ENCODE measurements around the gene CANX. TPM values are rescaled to one million over a fixed set of nuclear protein-coding genes. Genes with fewer than 3 reads are reported as not detected.
A peak's percentile ranks its signal among the peaks of the same experiment; 100 is the strongest.

Gene CANX
- polyA plus RNA-seq, 2 of the 4 experiments (the other 2 are of a cell fraction), result 433 to 1,000 TPM

DNA sequence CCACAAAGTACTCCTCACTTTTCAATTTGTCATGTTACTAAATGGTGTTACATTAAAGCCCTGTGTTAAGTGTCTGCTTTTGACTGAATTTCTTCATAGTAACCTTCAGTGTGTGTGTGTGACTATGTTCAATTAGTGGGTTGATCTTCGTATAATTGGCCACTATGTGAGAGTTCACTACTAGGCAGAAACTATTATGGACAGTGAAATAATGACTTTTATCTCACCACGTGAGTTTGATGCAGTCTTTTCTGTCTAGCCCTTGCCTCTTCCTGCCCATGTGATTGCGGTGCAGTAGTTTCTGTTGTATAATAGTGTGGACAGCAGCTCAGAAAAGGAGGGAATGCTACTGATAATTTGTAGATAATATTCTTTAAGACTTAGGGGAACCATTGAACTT is 32.1 kb downstream of the CANX start (continued):
- TF ChIP-seq RNF2 (IDR thresholded peaks at IDR 0.05; ENCODE audit: borderline replicate concordance, low read depth) (no peak), ZC3H11A (IDR thresholded peaks at IDR 0.05) (no peak), NR3C1 (IDR thresholded peaks at IDR 0.05) (no peak), POLR2A (IDR thresholded peaks at IDR 0.05; ENCODE audit: low read length) (no peak), ESRRA (IDR thresholded peaks at IDR 0.05; ENCODE audit: borderline replicate concordance, low read length) (no peak), KDM1A (IDR thresholded peaks at IDR 0.05; ENCODE audit: low read depth) (no peak), FOSL2 (IDR thresholded peaks at IDR 0.05) (no peak), FOSL2 (CRISPR knock-in tag; IDR thresholded peaks at IDR 0.05) (no peak)
- TF ChIP-seq, protein P1, sequence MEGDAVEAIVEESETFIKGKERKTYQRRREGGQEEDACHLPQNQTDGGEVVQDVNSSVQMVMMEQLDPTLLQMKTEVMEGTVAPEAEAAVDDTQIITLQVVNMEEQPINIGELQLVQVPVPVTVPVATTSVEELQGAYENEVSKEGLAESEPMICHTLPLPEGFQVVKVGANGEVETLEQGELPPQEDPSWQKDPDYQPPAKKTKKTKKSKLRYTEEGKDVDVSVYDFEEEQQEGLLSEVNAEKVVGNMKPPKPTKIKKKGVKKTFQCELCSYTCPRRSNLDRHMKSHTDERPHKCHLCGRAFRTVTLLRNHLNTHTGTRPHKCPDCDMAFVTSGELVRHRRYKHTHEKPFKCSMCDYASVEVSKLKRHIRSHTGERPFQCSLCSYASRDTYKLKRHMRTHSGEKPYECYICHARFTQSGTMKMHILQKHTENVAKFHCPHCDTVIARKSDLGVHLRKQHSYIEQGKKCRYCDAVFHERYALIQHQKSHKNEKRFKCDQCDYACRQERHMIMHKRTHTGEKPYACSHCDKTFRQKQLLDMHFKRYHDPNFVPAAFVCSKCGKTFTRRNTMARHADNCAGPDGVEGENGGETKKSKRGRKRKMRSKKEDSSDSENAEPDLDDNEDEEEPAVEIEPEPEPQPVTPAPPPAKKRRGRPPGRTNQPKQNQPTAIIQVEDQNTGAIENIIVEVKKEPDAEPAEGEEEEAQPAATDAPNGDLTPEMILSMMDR (IDR thresholded peaks at IDR 0.05), result no peak
- TF ChIP-seq, protein P2, sequence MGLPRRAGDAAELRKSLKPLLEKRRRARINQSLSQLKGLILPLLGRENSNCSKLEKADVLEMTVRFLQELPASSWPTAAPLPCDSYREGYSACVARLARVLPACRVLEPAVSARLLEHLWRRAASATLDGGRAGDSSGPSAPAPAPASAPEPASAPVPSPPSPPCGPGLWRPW (IDR thresholded peaks at IDR 0.05), result no peak

GRCh38 chr5:179731791-179732411 is 33.1 kb downstream of the CANX start:
- FAIRE-seq, result no peak

DNA sequence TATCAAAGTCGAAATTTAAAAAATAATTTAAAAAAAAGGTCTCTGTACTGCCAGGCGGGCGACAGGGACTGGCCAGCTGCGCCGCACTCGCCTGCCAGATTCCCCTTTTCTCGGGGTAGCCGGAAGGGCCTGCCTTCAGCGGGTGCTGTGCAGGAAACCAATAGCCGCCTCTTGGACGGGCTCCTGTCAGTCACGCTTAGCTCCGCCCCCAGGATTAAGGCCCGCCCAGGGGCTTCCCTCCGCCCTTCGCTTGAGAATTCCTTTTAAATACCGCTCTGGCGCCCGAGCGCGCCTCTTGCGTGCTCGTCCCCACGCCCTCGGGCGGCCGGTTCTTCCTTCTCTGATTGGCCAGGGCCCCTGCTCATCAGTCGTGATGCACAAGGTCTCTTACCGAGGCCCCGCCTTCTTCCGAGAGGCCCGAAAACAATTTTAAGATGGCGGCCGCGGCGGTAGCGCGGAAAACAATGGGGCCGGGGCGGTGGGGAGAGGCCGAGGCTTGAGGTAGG is 33.7 kb downstream of the CANX start, which contains the start of gene MAML1:
TSS of gene MAML1 (plus strand) at position 411 of the 506 bp plus-strand sequence. CDS start 291 bp downstream, outside the sequence.
- Histone ChIP-seq H3K9me3 (no peaks in the 10 kb centered on the region), H3K4me1 (peaks cover 26% of the 10 kb centered on the region), H3K4me3 (peak within 1 kb of the TSS; percentile 69), H3K4me2 (peak within 1 kb of the TSS; percentile 95), H3K27ac (peak within 1 kb of the TSS; percentile 88 to 97)
- FAIRE-seq (no peak), DNase-seq (ENCODE audit: low read depth in 1 of 2, low spot score in 1 of 2) (peak; percentile 94 to 100), ATAC-seq (peak; percentile 95 to 97)
- 0 out of 2 replicates have a peak, but pooled peaks have one; percentile 14 for TF ChIP-seq GATA3 (IDR thresholded peaks at IDR 0.05; ENCODE audit: borderline replicate concordance)
- peak; percentile 57; the same call in 1 of the 2 replicates for TF ChIP-seq KDM5A (IDR thresholded peaks at IDR 0.05)
- peak; percentile 75 for TF ChIP-seq MYC (IDR thresholded peaks at IDR 0.05; ENCODE audit: borderline replicate concordance, low read length)
- peak; percentile 64 to 95; a peak in 4 of 5 replicates for TF ChIP-seq JUN (IDR thresholded peaks at IDR 0.05)
- TF ChIP-seq KDM1A (IDR thresholded peaks at IDR 0.05; ENCODE audit: low read depth), result no peak
- TF ChIP-seq RFX5 (IDR thresholded peaks at IDR 0.05), result 0 out of 2 replicates have a peak, but pooled peaks have one; percentile 43
- peak; percentile 65 for TF ChIP-seq POLR2A (IDR thresholded peaks at IDR 0.05; ENCODE audit: low read length)
- TF ChIP-seq, protein P3, sequence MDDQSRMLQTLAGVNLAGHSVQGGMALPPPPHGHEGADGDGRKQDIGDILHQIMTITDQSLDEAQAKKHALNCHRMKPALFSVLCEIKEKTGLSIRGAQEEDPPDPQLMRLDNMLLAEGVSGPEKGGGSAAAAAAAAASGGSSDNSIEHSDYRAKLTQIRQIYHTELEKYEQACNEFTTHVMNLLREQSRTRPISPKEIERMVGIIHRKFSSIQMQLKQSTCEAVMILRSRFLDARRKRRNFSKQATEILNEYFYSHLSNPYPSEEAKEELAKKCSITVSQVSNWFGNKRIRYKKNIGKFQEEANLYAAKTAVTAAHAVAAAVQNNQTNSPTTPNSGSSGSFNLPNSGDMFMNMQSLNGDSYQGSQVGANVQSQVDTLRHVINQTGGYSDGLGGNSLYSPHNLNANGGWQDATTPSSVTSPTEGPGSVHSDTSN (IDR thresholded peaks at IDR 0.05), result peak; percentile 97
- peak; percentile 61; the same call in 2 of the 3 replicates for TF ChIP-seq BCL3 (IDR thresholded peaks at IDR 0.05)
- TF ChIP-seq ZFP36 (IDR thresholded peaks at IDR 0.05; ENCODE audit: borderline replicate concordance, partially characterized antibody), result no peak
- ChIA-PET POLR2A (interaction anchor here (0.6 to 1.6 kb wide), 12 partner anchors 9 to 182 kb away, joined by 3 to 10 read pairs (median 3); partner anchors contain the start of genes CBY3, HNRNPH1 and RUFY1), CTCF (interaction anchor here (0.7 to 1.9 kb wide), 7 partner anchors 11 to 74 kb away, joined by 3 to 11 read pairs (median 3); no protein-coding TSS in a partner anchor)
- 4% methylated on average over 27 of the region's 41 CpGs for WGBS (ENCODE audit: missing lambda C conversion rate)

More at GRCh38 chr5:179731791-179732411, 33.1 kb downstream of the CANX start:
- no peak for DNase-seq (ENCODE audit: low read depth in 1 of 2, low spot score in 1 of 2)
- TF ChIP-seq HOXA7 (CRISPR knock-in tag; IDR thresholded peaks at IDR 0.05), result peak; percentile 54; the same call in 1 of the 2 replicates
- TF ChIP-seq CEBPB (IDR thresholded peaks at IDR 0.05), result peak; percentile 35 to 49; a peak in 2 of 4 replicates
- no peak for TF ChIP-seq POLR2AphosphoS2 (conservative IDR thresholded peaks at IDR 0.05; ENCODE audit: low read length)
- peak overlapping the region; percentile 74 to 83 for H3K27ac ChIP-seq
- peak overlapping the region; percentile 95 for H3K4me2 ChIP-seq
- CTCF ChIA-PET, result interaction anchor here (0.9 to 1.9 kb wide), 6 partner anchors 11 to 73 kb away, joined by 3 to 11 read pairs (median 4); no protein-coding TSS in a partner anchor
- H3K4me1 ChIP-seq, result peaks cover 26% of the 10 kb centered on the region
- POLR2A ChIA-PET, result interaction anchor here (0.5 to 1.6 kb wide), 14 partner anchors 9 to 710 kb away, joined by 3 to 10 read pairs (median 3); partner anchors contain the start of genes CBY3, HNRNPH1 and RUFY1
- ATAC-seq, result peak; percentile 34 to 44; a peak in 5 of 6 replicates
- no peaks in the 10 kb centered on the region for H3K9me3 ChIP-seq
- peak overlapping the region; percentile 40 for H3K4me3 ChIP-seq
- WGBS (ENCODE audit: missing lambda C conversion rate), result 22% methylated on average over 24 of the region's 24 CpGs
